Measurements from ENCODE around the gene CHIT1. TPM values are rescaled to one million over a fixed set of nuclear protein-coding genes. Genes with fewer than 3 reads are reported as not detected.

Gene CHIT1
- total and polyA plus RNA-seq, 2 experiments from 2014 or later, result 0.07 to 0.47 TPM

DNA sequence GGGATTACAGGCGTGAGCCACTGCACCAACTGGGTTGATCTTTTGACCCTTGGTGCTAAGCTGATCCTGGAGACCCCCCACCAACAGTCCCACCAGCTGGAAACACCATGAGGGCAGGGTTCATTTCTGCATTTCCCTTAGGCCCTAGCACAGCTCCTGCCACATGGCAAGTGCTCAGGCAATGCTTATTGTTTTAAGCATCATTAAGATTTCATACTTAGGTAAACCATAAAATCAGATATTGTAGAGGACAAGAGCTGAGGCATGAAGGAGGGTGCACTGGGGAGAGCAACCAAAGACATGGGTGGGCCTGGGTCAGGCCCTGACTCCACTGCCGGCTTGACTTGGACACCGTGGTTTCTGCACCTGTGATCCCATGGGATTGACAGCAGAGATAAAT, 17.7 kb downstream of the CHIT1 start (continued):
- TF ChIP-seq, protein P1, sequence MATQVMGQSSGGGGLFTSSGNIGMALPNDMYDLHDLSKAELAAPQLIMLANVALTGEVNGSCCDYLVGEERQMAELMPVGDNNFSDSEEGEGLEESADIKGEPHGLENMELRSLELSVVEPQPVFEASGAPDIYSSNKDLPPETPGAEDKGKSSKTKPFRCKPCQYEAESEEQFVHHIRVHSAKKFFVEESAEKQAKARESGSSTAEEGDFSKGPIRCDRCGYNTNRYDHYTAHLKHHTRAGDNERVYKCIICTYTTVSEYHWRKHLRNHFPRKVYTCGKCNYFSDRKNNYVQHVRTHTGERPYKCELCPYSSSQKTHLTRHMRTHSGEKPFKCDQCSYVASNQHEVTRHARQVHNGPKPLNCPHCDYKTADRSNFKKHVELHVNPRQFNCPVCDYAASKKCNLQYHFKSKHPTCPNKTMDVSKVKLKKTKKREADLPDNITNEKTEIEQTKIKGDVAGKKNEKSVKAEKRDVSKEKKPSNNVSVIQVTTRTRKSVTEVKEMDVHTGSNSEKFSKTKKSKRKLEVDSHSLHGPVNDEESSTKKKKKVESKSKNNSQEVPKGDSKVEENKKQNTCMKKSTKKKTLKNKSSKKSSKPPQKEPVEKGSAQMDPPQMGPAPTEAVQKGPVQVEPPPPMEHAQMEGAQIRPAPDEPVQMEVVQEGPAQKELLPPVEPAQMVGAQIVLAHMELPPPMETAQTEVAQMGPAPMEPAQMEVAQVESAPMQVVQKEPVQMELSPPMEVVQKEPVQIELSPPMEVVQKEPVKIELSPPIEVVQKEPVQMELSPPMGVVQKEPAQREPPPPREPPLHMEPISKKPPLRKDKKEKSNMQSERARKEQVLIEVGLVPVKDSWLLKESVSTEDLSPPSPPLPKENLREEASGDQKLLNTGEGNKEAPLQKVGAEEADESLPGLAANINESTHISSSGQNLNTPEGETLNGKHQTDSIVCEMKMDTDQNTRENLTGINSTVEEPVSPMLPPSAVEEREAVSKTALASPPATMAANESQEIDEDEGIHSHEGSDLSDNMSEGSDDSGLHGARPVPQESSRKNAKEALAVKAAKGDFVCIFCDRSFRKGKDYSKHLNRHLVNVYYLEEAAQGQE (IDR thresholded peaks at IDR 0.05; ENCODE audit: unreplicated experiment), result no peak

DNA sequence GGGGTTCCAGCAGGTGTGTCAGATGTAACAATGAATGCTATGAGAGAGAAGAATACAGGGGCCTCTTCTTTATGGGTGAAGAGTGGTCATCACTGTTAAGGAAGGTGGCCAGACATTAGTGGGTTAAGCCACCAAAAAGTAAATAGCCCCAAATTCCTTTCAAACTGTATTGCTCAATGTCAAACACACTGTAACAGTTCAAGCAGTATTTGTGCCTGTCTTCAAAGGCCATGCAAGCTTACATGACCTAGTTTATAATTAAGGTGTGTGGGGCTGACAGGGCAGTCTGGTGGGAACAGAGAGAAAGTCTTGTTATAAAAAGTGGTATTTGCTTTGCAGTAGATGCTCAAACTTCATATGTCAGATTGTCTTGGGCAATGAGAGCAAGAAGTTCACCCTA, 18.5 kb downstream of the CHIT1 start:
- H4K20me1 ChIP-seq (replicated peaks; ENCODE audit: insufficient read depth), result no peaks in the 10 kb centered on the region
- H3K27ac ChIP-seq (ENCODE audit: low read depth), result no peak overlapping the region
- ATAC-seq, result no peak
- no peaks in the 10 kb centered on the region for H3K27me3 ChIP-seq (ENCODE audit: insufficient read depth)
- Mint-ChIP-seq H3K36me3 (ENCODE audit: low read depth) (no peaks in the 10 kb centered on the region), H3K4me3 (no peak overlapping the region), H3K9me3 (no peaks in the 10 kb centered on the region; the same call in 2 of the 3 replicates), H3K27me3 (ENCODE audit: insufficient read depth, low read depth, poor library complexity) (peaks cover 7% of the 10 kb centered on the region), H3K4me1 (peaks cover 10% of the 10 kb centered on the region), H3K27ac (no peak overlapping the region)
- no peaks in the 10 kb centered on the region for H3K79me2 ChIP-seq (replicated peaks; ENCODE audit: insufficient read depth)
- no peak overlapping the region for H3K4me3 ChIP-seq
- no peaks in the 10 kb centered on the region; the same call in 1 of the 2 replicates for H3K4me1 ChIP-seq (ENCODE audit: insufficient read depth)
- DNase-seq (ENCODE audit: low spot score), result no peak
- no peak overlapping the region for H3K4me2 ChIP-seq
- H2AFZ ChIP-seq, result no peak overlapping the region
- no peaks in the 10 kb centered on the region for H3F3A ChIP-seq (replicated peaks; ENCODE audit: low read depth)
- H3K9me2 ChIP-seq (ENCODE audit: insufficient read depth), result no peaks in the 10 kb centered on the region
- TF ChIP-seq ZNF331 (CRISPR knock-in tag; IDR thresholded peaks at IDR 0.05; ENCODE audit: low read depth) (no peak), CREB1 (CRISPR knock-in tag; IDR thresholded peaks at IDR 0.05; ENCODE audit: low read depth) (no peak), EZH2 (IDR thresholded peaks at IDR 0.05; ENCODE audit: low read depth, unreplicated experiment) (no peak)
- no peaks in the 10 kb centered on the region for H3K36me3 ChIP-seq (ENCODE audit: insufficient read depth)

DNA sequence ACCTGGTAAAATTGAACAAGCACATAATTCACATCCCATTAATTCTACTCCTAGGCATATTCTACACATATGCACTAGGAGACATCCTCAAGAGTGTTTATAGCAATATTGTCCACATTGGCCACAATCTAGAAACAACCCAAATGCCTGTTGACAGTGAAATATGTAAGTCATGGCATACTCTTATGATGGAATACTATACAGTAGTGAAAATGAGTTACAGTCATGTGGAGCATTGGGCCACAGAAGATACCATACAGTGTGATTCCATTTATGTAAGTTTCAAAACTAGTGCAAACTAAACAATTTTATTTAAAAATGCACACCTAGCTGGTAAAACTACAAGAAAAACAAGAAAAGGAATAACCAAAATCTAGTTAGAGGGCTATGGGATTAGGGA, 19.1 kb downstream of the CHIT1 start:
- ATAC-seq (no peak), DNase-seq (ENCODE audit: low spot score) (no peak)
- Histone ChIP-seq H3K79me2 (replicated peaks; ENCODE audit: insufficient read depth) (no peaks in the 10 kb centered on the region), H3K4me1 (ENCODE audit: insufficient read depth) (no peaks in the 10 kb centered on the region), H3K9me2 (ENCODE audit: insufficient read depth) (no peaks in the 10 kb centered on the region), H3K4me2 (no peak overlapping the region), H3K27me3 (ENCODE audit: insufficient read depth) (no peaks in the 10 kb centered on the region), H3K27ac (ENCODE audit: low read depth) (no peak overlapping the region), H2AFZ (no peak overlapping the region), H4K20me1 (replicated peaks; ENCODE audit: insufficient read depth) (no peaks in the 10 kb centered on the region), H3K4me3 (no peak overlapping the region), H3F3A (replicated peaks; ENCODE audit: low read depth) (no peaks in the 10 kb centered on the region), H3K36me3 (ENCODE audit: insufficient read depth) (no peaks in the 10 kb centered on the region)
- H3K27ac Mint-ChIP-seq, result no peak overlapping the region
- H3K27me3 Mint-ChIP-seq (ENCODE audit: insufficient read depth, low read depth, poor library complexity), result peaks cover 7% of the 10 kb centered on the region
- no peaks in the 10 kb centered on the region for H3K36me3 Mint-ChIP-seq (ENCODE audit: low read depth)
- H3K4me3 Mint-ChIP-seq, result no peak overlapping the region
- H3K4me1 Mint-ChIP-seq, result peaks cover 7% of the 10 kb centered on the region
- H3K9me3 Mint-ChIP-seq, result no peaks in the 10 kb centered on the region; the same call in 2 of the 3 replicates
- TF ChIP-seq, protein P2, sequence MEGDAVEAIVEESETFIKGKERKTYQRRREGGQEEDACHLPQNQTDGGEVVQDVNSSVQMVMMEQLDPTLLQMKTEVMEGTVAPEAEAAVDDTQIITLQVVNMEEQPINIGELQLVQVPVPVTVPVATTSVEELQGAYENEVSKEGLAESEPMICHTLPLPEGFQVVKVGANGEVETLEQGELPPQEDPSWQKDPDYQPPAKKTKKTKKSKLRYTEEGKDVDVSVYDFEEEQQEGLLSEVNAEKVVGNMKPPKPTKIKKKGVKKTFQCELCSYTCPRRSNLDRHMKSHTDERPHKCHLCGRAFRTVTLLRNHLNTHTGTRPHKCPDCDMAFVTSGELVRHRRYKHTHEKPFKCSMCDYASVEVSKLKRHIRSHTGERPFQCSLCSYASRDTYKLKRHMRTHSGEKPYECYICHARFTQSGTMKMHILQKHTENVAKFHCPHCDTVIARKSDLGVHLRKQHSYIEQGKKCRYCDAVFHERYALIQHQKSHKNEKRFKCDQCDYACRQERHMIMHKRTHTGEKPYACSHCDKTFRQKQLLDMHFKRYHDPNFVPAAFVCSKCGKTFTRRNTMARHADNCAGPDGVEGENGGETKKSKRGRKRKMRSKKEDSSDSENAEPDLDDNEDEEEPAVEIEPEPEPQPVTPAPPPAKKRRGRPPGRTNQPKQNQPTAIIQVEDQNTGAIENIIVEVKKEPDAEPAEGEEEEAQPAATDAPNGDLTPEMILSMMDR (conservative IDR thresholded peaks at IDR 0.05; ENCODE audit: low read depth in 2 of 2), result no peak
- TF ChIP-seq, protein P1 (IDR thresholded peaks at IDR 0.05; ENCODE audit: unreplicated experiment), result no peak
- TF ChIP-seq, protein P3, sequence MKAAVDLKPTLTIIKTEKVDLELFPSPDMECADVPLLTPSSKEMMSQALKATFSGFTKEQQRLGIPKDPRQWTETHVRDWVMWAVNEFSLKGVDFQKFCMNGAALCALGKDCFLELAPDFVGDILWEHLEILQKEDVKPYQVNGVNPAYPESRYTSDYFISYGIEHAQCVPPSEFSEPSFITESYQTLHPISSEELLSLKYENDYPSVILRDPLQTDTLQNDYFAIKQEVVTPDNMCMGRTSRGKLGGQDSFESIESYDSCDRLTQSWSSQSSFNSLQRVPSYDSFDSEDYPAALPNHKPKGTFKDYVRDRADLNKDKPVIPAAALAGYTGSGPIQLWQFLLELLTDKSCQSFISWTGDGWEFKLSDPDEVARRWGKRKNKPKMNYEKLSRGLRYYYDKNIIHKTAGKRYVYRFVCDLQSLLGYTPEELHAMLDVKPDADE (IDR thresholded peaks at IDR 0.05), result no peak
- TF ChIP-seq JUNB (IDR thresholded peaks at IDR 0.05; ENCODE audit: unreplicated experiment), result no peak
- no peak for TF ChIP-seq EZH2 (IDR thresholded peaks at IDR 0.05; ENCODE audit: low read depth, unreplicated experiment)
- TF ChIP-seq ZNF331 (CRISPR knock-in tag; IDR thresholded peaks at IDR 0.05; ENCODE audit: low read depth), result no peak
- TF ChIP-seq ZNF114 (CRISPR knock-in tag; IDR thresholded peaks at IDR 0.05), result no peak
- no peak for TF ChIP-seq STAT1 (IDR thresholded peaks at IDR 0.05; ENCODE audit: unreplicated experiment)
- TF ChIP-seq CREB1 (CRISPR knock-in tag; IDR thresholded peaks at IDR 0.05; ENCODE audit: low read depth), result no peak
- no peak for TF ChIP-seq POLR2AphosphoS5 (IDR thresholded peaks at IDR 0.05; ENCODE audit: low read depth)
- TF ChIP-seq EZH2phosphoT487 (IDR thresholded peaks at IDR 0.05; ENCODE audit: unreplicated experiment), result no peak
